HTERT RPE-1 (cell line): Measurements from ENCODE around the gene STAC3.

Experiments used
- in situ Hi-C: fragments of 300-500 bp; cut with MboI; formaldehyde crosslinking; loops from 4 replicates; pipeline ENCODE4 v1.14.3; 2020; ENCODE audit warnings: low sequenced_read_pairs

Gene STAC3

GRCh38 chr12:57195611-57196371 lies 55.2 kb downstream of the STAC3 start:
- in situ Hi-C loops, result no loop called here

- in situ Hi-C loops, result no loop called here
These were observed 55.8 kb downstream of the STAC3 start for GRCh38 chr12:57195186-57195585.

GRCh38 chr12:57194253-57194652 lies 56.7 kb downstream of the STAC3 start:
- in situ Hi-C loops, result no loop called here

- in situ Hi-C loops, result no loop called here
These were observed 57.2 kb downstream of the STAC3 start for GRCh38 chr12:57193706-57194245.
